Astrocyte (in vitro differentiated cells and primary cell): ENCODE data around the gene HECW1. TPM values are rescaled to one million over a fixed set of nuclear protein-coding genes. Genes with fewer than 3 reads are reported as not detected.
"Not testable (repeated sequence)": the region's sequence is repeated elsewhere in the genome, so short reads cannot be mapped to it uniquely, and the experiment has no call there.

Experiments
- DNase-seq: peaks from one replicate; pipeline ENCODE4 v3.0.0-alpha.2; 2010; ENCODE audit warnings: low read depth
- FAIRE-seq: peaks from 2 replicates; lab custom pipeline; 2011; peaks lifted over from hg19 to GRCh38; lab: Jason Lieb, UNC
- H2AFZ ChIP-seq: 2 replicates; pipeline ENCODE4 v1.6.0; 2012; ENCODE audit warnings: low read depth, low read length, inconsistent platforms
- H3K27ac ChIP-seq: 2 replicates; pipeline ENCODE4 v1.5.1; 2011; ENCODE audit warnings: low read depth, low read length, inconsistent platforms
- H3K27me3 ChIP-seq: 2 replicates; pipeline ENCODE4 v1.6.0; 2011; ENCODE audit warnings: low read length, inconsistent platforms; ENCODE audit not compliant: insufficient read depth
- H3K36me3 ChIP-seq: 2 replicates; pipeline ENCODE4 v1.5.1; 2011; ENCODE audit warnings: low read length, inconsistent platforms; ENCODE audit not compliant: insufficient read depth
- H3K4me1 ChIP-seq: 2 replicates; pipeline ENCODE4 v1.5.1; 2011; ENCODE audit warnings: low read length, inconsistent platforms; ENCODE audit not compliant: insufficient read depth
- H3K4me2 ChIP-seq: 2 replicates; pipeline ENCODE4 v1.6.0; 2012; ENCODE audit warnings: low read length, inconsistent platforms
- H3K4me3 ChIP-seq: 2 replicates; pipeline ENCODE4 v1.5.1; 2011; ENCODE audit warnings: low read depth, mild to moderate bottlenecking, low read length, inconsistent platforms; ENCODE audit not compliant: insufficient read depth
- H3K79me2 ChIP-seq: 2 replicates; pipeline ENCODE4 v1.6.0; 2012; ENCODE audit warnings: mild to moderate bottlenecking, low read length, inconsistent platforms; ENCODE audit not compliant: insufficient read depth
- H3K9ac ChIP-seq: 2 replicates; pipeline ENCODE4 v1.6.0; 2012; ENCODE audit warnings: mild to moderate bottlenecking, low read length, inconsistent platforms
- H3K9me3 ChIP-seq: 2 replicates; pipeline ENCODE4 v1.5.1; 2012; ENCODE audit warnings: low read depth, mild to moderate bottlenecking, low read length, inconsistent platforms; ENCODE audit not compliant: insufficient read depth
- H4K20me1 ChIP-seq: 2 replicates; pipeline ENCODE4 v1.6.0; 2012; ENCODE audit warnings: low read length, inconsistent platforms; ENCODE audit not compliant: insufficient read depth
- H3K27ac Mint-ChIP-seq: one replicate; pipeline ENCODE4 v1.8.0; 2021; ENCODE audit warnings: mild to moderate bottlenecking, mixed read lengths; ENCODE audit not compliant: unreplicated experiment
- H3K27me3 Mint-ChIP-seq: one replicate; pipeline ENCODE4 v1.8.0; 2021; ENCODE audit warnings: low read depth, mixed read lengths; ENCODE audit not compliant: unreplicated experiment
- H3K36me3 Mint-ChIP-seq: one replicate; pipeline ENCODE4 v1.8.0; 2021; ENCODE audit warnings: low read depth, mixed read lengths; ENCODE audit not compliant: unreplicated experiment
- H3K4me1 Mint-ChIP-seq: one replicate; pipeline ENCODE4 v1.8.0; 2021; ENCODE audit warnings: low read depth, mixed read lengths; ENCODE audit not compliant: unreplicated experiment
- H3K4me3 Mint-ChIP-seq: one replicate; pipeline ENCODE4 v1.8.0; 2021; ENCODE audit warnings: mild to moderate bottlenecking, moderate library complexity, mixed read lengths; ENCODE audit not compliant: unreplicated experiment
- H3K9me3 Mint-ChIP-seq: one replicate; pipeline ENCODE4 v1.8.0; 2021; ENCODE audit warnings: mild to moderate bottlenecking, mixed read lengths; ENCODE audit not compliant: unreplicated experiment
- EZH2 ChIP-seq: IDR thresholded peaks from 2 replicates; pipeline ENCODE4 v1.6.1; 2012; ENCODE audit warnings: mild to moderate bottlenecking, low read length, inconsistent platforms; ENCODE audit not compliant: insufficient read depth
- total RNA-seq: library from RNA; stranded (reverse); gene quantifications from 2 replicates; pipeline ENCODE4 v1.2.1, GENCODE V29; 2021
- TF ChIP-seq, protein P1 (sequence below): IDR thresholded peaks from 2 replicates; pipeline ENCODE4 v1.5.1; 2011; ENCODE audit warnings: low read depth, mild to moderate bottlenecking, inconsistent platforms, low read length, moderate library complexity; ENCODE audit not compliant: insufficient read depth

HECW1 gene
- total RNA-seq, 1 donor from 2014 or later = 3.3 TPM

DNA sequence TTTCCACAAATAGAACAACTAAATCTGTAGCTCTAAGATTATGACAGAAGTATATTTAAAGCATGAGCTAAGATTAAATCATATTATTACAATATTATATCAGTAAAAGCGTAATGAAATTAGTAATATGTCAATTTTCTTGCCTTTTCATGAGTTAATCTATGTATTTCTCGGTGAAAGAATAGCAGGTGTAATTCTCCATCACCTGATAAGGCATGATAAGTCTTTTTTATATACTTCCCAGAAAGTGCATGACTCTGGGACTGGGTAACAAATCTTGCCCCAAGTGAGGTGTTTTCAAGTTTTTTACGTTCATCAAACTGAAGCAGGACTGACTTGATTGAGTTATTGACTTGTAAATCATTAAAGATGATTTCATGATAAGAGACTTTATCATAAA lies 100.5 kb downstream of the HECW1 start:
- Histone ChIP-seq H3K9ac (no peak overlapping the region), H3K79me2 (no peaks in the 10 kb centered on the region), H3K36me3 (no peaks in the 10 kb centered on the region), H3K4me1 (peaks cover 5% of the 10 kb centered on the region), H3K9me3 (no peaks in the 10 kb centered on the region), H2AFZ (no peak overlapping the region), H3K27me3 (no peaks in the 10 kb centered on the region), H4K20me1 (no peaks in the 10 kb centered on the region), H3K4me2 (no peak overlapping the region), H3K27ac (no peak overlapping the region), H3K4me3 (no peak overlapping the region)
- no peak for TF ChIP-seq EZH2
- TF ChIP-seq, protein P1, sequence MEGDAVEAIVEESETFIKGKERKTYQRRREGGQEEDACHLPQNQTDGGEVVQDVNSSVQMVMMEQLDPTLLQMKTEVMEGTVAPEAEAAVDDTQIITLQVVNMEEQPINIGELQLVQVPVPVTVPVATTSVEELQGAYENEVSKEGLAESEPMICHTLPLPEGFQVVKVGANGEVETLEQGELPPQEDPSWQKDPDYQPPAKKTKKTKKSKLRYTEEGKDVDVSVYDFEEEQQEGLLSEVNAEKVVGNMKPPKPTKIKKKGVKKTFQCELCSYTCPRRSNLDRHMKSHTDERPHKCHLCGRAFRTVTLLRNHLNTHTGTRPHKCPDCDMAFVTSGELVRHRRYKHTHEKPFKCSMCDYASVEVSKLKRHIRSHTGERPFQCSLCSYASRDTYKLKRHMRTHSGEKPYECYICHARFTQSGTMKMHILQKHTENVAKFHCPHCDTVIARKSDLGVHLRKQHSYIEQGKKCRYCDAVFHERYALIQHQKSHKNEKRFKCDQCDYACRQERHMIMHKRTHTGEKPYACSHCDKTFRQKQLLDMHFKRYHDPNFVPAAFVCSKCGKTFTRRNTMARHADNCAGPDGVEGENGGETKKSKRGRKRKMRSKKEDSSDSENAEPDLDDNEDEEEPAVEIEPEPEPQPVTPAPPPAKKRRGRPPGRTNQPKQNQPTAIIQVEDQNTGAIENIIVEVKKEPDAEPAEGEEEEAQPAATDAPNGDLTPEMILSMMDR = no peak
- FAIRE-seq = no peak
- no peak for DNase-seq
- Mint-ChIP-seq H3K9me3 (no peaks in the 10 kb centered on the region), H3K4me1 (peaks cover 10% of the 10 kb centered on the region), H3K27me3 (no peaks in the 10 kb centered on the region), H3K4me3 (no peak overlapping the region), H3K36me3 (no peaks in the 10 kb centered on the region), H3K27ac (no peak overlapping the region)

DNA sequence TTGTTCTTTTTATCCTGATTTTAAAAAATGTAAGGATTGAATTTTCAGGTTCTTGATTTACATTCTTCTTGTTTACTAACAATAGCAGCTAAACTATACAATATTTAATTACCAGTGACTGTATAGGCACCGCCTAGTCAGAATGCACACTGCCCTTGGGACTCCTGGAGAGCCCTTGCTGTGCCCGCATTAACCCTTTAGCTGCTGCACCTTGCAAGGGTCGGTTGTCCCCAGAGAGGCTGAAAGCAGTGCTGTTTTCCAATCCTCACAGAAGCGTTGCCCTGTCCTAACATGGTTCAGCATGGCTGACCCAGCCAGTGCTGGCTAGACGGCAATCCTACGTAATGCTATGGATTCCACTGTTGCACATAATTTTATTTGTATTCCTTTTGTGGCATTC lies 102.6 kb downstream of the HECW1 start:
- Histone ChIP-seq H3K9ac (no peak overlapping the region), H4K20me1 (no peaks in the 10 kb centered on the region), H3K27ac (no peak overlapping the region), H3K79me2 (no peaks in the 10 kb centered on the region), H3K4me2 (no peak overlapping the region), H3K27me3 (no peaks in the 10 kb centered on the region), H3K4me3 (no peak overlapping the region), H2AFZ (no peak overlapping the region), H3K9me3 (no peaks in the 10 kb centered on the region), H3K4me1 (peaks cover 8% of the 10 kb centered on the region), H3K36me3 (no peaks in the 10 kb centered on the region)
- no peaks in the 10 kb centered on the region for H3K27me3 Mint-ChIP-seq
- TF ChIP-seq EZH2 = no peak
- TF ChIP-seq, protein P1 = no peak
- H3K36me3 Mint-ChIP-seq = peaks cover 6% of the 10 kb centered on the region
- H3K4me1 Mint-ChIP-seq = peaks cover 12% of the 10 kb centered on the region
- DNase-seq (no peak), FAIRE-seq (no peak)
- no peak overlapping the region for H3K27ac Mint-ChIP-seq
- peaks cover 4% of the 10 kb centered on the region for H3K9me3 Mint-ChIP-seq
- no peak overlapping the region for H3K4me3 Mint-ChIP-seq

DNA sequence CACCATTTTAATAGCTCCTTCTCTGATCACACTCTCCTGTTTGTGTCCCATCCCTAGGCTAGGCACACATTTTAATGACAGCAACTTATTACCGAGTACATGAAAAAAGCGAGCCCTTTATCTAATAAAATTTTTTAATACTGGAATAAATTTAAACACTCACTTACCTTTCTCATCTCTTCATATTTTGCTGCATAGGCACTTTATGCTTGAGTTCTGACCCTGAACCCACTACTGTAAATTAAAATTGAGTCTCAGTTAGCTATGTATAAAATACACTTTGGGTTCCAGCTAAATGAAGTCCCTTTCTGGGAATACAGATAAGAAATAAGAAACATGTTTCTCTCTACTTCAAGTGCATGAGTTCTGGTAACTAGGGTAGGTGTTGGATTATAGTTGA lies 104.6 kb downstream of the HECW1 start:
- Mint-ChIP-seq H3K36me3 (peaks cover 6% of the 10 kb centered on the region), H3K27me3 (no peaks in the 10 kb centered on the region), H3K4me1 (peaks cover 7% of the 10 kb centered on the region), H3K27ac (no peak overlapping the region), H3K4me3 (no peak overlapping the region), H3K9me3 (peaks cover 7% of the 10 kb centered on the region)
- TF ChIP-seq, protein P1 = no peak
- TF ChIP-seq EZH2 = no peak
- FAIRE-seq (no peak), DNase-seq (no peak)
- Histone ChIP-seq H3K36me3 (no peaks in the 10 kb centered on the region), H3K9me3 (no peaks in the 10 kb centered on the region), H3K9ac (no peak overlapping the region), H3K27ac (no peak overlapping the region), H3K27me3 (no peaks in the 10 kb centered on the region), H3K4me3 (no peak overlapping the region), H3K79me2 (no peaks in the 10 kb centered on the region), H2AFZ (no peak overlapping the region), H3K4me1 (peaks cover 12% of the 10 kb centered on the region), H4K20me1 (no peaks in the 10 kb centered on the region), H3K4me2 (no peak overlapping the region)

DNA sequence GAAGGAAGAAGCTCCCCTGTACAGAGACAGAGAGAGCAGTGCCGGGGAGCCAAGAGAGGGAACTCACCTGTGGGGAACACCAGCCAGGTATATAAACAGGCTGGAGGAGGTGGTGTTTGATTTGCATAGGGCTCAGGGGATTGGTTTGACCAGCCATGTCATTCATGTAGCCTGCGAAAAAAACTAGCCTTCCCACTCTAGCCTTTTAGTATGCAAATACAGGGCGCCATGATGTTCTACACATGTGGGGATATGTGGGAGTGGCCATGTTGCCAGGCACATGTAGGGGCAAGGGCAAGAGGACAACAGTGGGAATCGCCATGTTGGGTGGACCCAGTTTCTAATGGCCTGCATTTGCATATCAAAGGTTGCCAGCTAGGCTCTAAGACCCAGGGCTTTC lies 106.5 kb downstream of the HECW1 start:
- FAIRE-seq, H3K27ac ChIP-seq, H3K27me3 ChIP-seq, H3K4me3 ChIP-seq, H4K20me1 ChIP-seq, H3K79me2 ChIP-seq, H3K36me3 Mint-ChIP-seq, DNase-seq, H3K4me1 Mint-ChIP-seq, H3K36me3 ChIP-seq, H3K27ac Mint-ChIP-seq, H3K9ac ChIP-seq, H3K27me3 Mint-ChIP-seq, H3K4me2 ChIP-seq, H3K4me3 Mint-ChIP-seq, H2AFZ ChIP-seq, H3K9me3 Mint-ChIP-seq, H3K9me3 ChIP-seq: not testable (repeated sequence)
- peaks cover 12% of the 10 kb centered on the region for H3K4me1 ChIP-seq
